ENCODE results near the gene BMPR1A. TPM values are rescaled to one million over a fixed set of nuclear protein-coding genes. Genes with fewer than 3 reads are reported as not detected.

Gene BMPR1A
- polyA plus RNA-seq (2011; rRNA removed): 21.4 and 39.6 TPM in 2 replicates
- polyA minus RNA-seq (2011; rRNA and poly(A)+ RNA removed): 29.1 and 30.1 TPM in 2 replicates

- TF ChIP-seq CTCF (IDR thresholded peaks at IDR 0.05; ENCODE audit: insufficient read depth, low read depth, low read length): no peak
- Histone ChIP-seq H3K4me3 (ENCODE audit: low read depth, low read length) (peak within 1 kb of the TSS; percentile 83), H3K27me3 (ENCODE audit: control insufficient read depth, insufficient read depth, low read length) (no peaks in the 10 kb centered on the region), H3K36me3 (ENCODE audit: control insufficient read depth, insufficient read depth, low read length) (no peaks in the 10 kb centered on the region)
- ChIA-PET POLR2A (interaction anchor here (1.2 kb wide), 1 partner anchor 69 kb away, joined by 3 read pairs; no protein-coding TSS in a partner anchor), CTCF (interaction anchor here (0.5 to 2.8 kb wide), 6 partner anchors 15 to 144 kb away, joined by 3 to 18 read pairs (median 5); no protein-coding TSS in a partner anchor)
- no peak for DNase-seq (ENCODE audit: low read depth)
Observed at GRCh38 chr10:86756511-86757112, at the start of gene BMPR1A. Gene BMPR1A, plus strand, starts transcription at chr10:86756619. Its CDS starts 119,400 bp downstream, at chr10:86876019.

- CTCF ChIA-PET: interaction anchor here (1.1 kb wide), 1 partner anchor 192 kb away, joined by 3 read pairs; no protein-coding TSS in a partner anchor
- H3K27me3 ChIP-seq (ENCODE audit: control insufficient read depth, insufficient read depth, low read length): no peaks in the 10 kb centered on the region
- TF ChIP-seq CTCF (IDR thresholded peaks at IDR 0.05; ENCODE audit: insufficient read depth, low read depth, low read length): no peak
- no peaks in the 10 kb centered on the region for H3K36me3 ChIP-seq (ENCODE audit: control insufficient read depth, insufficient read depth, low read length)
- H3K4me3 ChIP-seq (ENCODE audit: low read depth, low read length): no peak overlapping the region
- POLR2A ChIA-PET: no interaction called here
- DNase-seq (ENCODE audit: low read depth): no peak
Observed at GRCh38 chr10:86706977-86707376, 49.4 kb upstream of the BMPR1A start.

- no peak overlapping the region for H3K4me3 ChIP-seq (ENCODE audit: low read depth, low read length)
- no peak for DNase-seq (ENCODE audit: low read depth)
- no peaks in the 10 kb centered on the region for H3K27me3 ChIP-seq (ENCODE audit: control insufficient read depth, insufficient read depth, low read length)
- no peaks in the 10 kb centered on the region for H3K36me3 ChIP-seq (ENCODE audit: control insufficient read depth, insufficient read depth, low read length)
- CTCF ChIA-PET: interaction anchor here (1.0 to 3.3 kb wide), 4 partner anchors 13 to 229 kb away, joined by 3 to 20 read pairs (median 4); no protein-coding TSS in a partner anchor
- no peak for TF ChIP-seq CTCF (IDR thresholded peaks at IDR 0.05; ENCODE audit: insufficient read depth, low read depth, low read length)
- POLR2A ChIA-PET: no interaction called here
Observed at GRCh38 chr10:86707505-86707904, 48.9 kb upstream of the BMPR1A start.

- ChIA-PET CTCF (interaction anchor here (1.0 to 3.3 kb wide), 6 partner anchors 13 to 252 kb away, joined by 3 to 22 read pairs (median 4); no protein-coding TSS in a partner anchor), POLR2A (no interaction called here)
- H3K27me3 ChIP-seq (ENCODE audit: control insufficient read depth, insufficient read depth, low read length): no peaks in the 10 kb centered on the region
- DNase-seq (ENCODE audit: low read depth): no peak
- no peaks in the 10 kb centered on the region for H3K36me3 ChIP-seq (ENCODE audit: control insufficient read depth, insufficient read depth, low read length)
- no peak for TF ChIP-seq CTCF (IDR thresholded peaks at IDR 0.05; ENCODE audit: insufficient read depth, low read depth, low read length)
- H3K4me3 ChIP-seq (ENCODE audit: low read depth, low read length): no peak overlapping the region
Observed at GRCh38 chr10:86708068-86708782, 48.2 kb upstream of the BMPR1A start.

GRCh38 chr10:86708783-86709380, 47.5 kb upstream of the BMPR1A start:
- TF ChIP-seq CTCF (IDR thresholded peaks at IDR 0.05; ENCODE audit: insufficient read depth, low read depth, low read length): no peak
- Histone ChIP-seq H3K36me3 (ENCODE audit: control insufficient read depth, insufficient read depth, low read length) (no peaks in the 10 kb centered on the region), H3K27me3 (ENCODE audit: control insufficient read depth, insufficient read depth, low read length) (no peaks in the 10 kb centered on the region), H3K4me3 (ENCODE audit: low read depth, low read length) (no peak overlapping the region)
- ChIA-PET CTCF (interaction anchor here (1.5 to 3.3 kb wide), 4 partner anchors 14 to 252 kb away, joined by 3 to 22 read pairs (median 12); no protein-coding TSS in a partner anchor), POLR2A (no interaction called here)
- DNase-seq (ENCODE audit: low read depth): no peak
